Peyer's patch (tissue), 4 donors: ENCODE data around the gene ZNF775.

Experiments used
- CTCF ChIP-seq, 6 experiments: fragments of 450-650 bp in 4 of 6; fragments of 200-600 bp in 2 of 6; sonication (generic) in 1 of 6; IDR thresholded peaks; one replicate each; pipeline ENCODE4 v1.5.1; 2017 to 2019; ENCODE audit warnings: antibody characterized with exemption in 6 of 6, mild to moderate bottlenecking in 3 of 6, moderate library complexity in 1 of 6
- POLR2A ChIP-seq, 2 donors: fragments of 450-650 bp; IDR thresholded peaks; one replicate each; pipeline ENCODE4 v1.5.1; 2017; ENCODE audit warnings: antibody characterized with exemption in 2 of 2, mild to moderate bottlenecking in 2 of 2, moderate library complexity in 2 of 2

- no peak for TF ChIP-seq CTCF (IDR thresholded peaks at IDR 0.05)
- TF ChIP-seq POLR2A (IDR thresholded peaks at IDR 0.05): no peak
Observed at GRCh38 chr7:150401424-150401790, 22.3 kb downstream of the ZNF775 start.
